ENCODE measurements around the gene CFAP99. TPM values are rescaled to one million over a fixed set of nuclear protein-coding genes. Genes with fewer than 3 reads are reported as not detected.

Gene CFAP99
- total and polyA plus RNA-seq, 9 of the 15 experiments (the other 6 are each of a cell fraction or from before 2014, with no cell fraction given), result 0.07 to 0.18 (median 0.09) TPM; not detected in 6

- CTCF ChIA-PET (ENCODE audit: low intra/inter-chr PET ratio), result no interaction called here
- no peaks in the 10 kb centered on the region for H3K79me2 ChIP-seq (ENCODE audit: control insufficient read depth, insufficient read depth, low read length)
- FAIRE-seq, result no peak
- H3K9me1 ChIP-seq (ENCODE audit: control insufficient read depth, insufficient read depth, low read length), result no peaks in the 10 kb centered on the region
- WGBS (ENCODE audit: insufficient coverage, low coverage, missing lambda C conversion rate), result 75% methylated on average over 9 of the region's 13 CpGs
- no peak for DNase-seq (ENCODE audit: extremely low read depth in 1 of 4, low spot score in 3 of 4)
- H3K4me1 ChIP-seq (replicated peaks in 1 of 2; ENCODE audit: control insufficient read depth in 2 of 2, insufficient read depth in 2 of 2, low read length in 2 of 2), result peaks cover 0 to 42% of the 10 kb centered on the region in 2 experiments; a peak in 3 of 5 replicates
- H3K27me3 ChIP-seq (ENCODE audit: control insufficient read depth in 2 of 2, insufficient read depth in 2 of 2, low read length in 2 of 2), result no peaks in the 10 kb centered on the region; a peak in 1 of 5 replicates
- no peak overlapping the region for H3K4me3 ChIP-seq
- no peak overlapping the region for H3K4me2 ChIP-seq (ENCODE audit: insufficient read depth, low read length)
- no peaks in the 10 kb centered on the region for H3K36me3 ChIP-seq (ENCODE audit: control insufficient read depth, insufficient read depth, low read length)
- H2AFZ ChIP-seq (ENCODE audit: low read depth, low read length), result no peak overlapping the region
- no peak for ATAC-seq
- in situ Hi-C loops (cut with MboI), result no loop called here
- POLR2A ChIA-PET, result interaction anchor here (1.0 kb wide), 1 partner anchor 386 kb away, joined by 4 read pairs; no protein-coding TSS in a partner anchor
- no peaks in the 10 kb centered on the region for H4K20me1 ChIP-seq (replicated peaks; ENCODE audit: control insufficient read depth, insufficient read depth, low read length)
- intact Hi-C loops (cut with micrococcal nuclease), result no loop called here
- TF ChIP-seq ZNF76 (CRISPR knock-in tag; IDR thresholded peaks at IDR 0.05; ENCODE audit: borderline replicate concordance) (no peak), ETS2 (tag; IDR thresholded peaks at IDR 0.05; ENCODE audit: borderline replicate concordance, poor library complexity, severe bottlenecking) (no peak), FOXM1 (IDR thresholded peaks at IDR 0.05; ENCODE audit: low read depth) (no peak), FOXM1 (CRISPR knock-in tag; IDR thresholded peaks at IDR 0.05; ENCODE audit: low read depth) (no peak), PHB2 (IDR thresholded peaks at IDR 0.05; ENCODE audit: low read depth) (no peak), ZNF589 (CRISPR knock-in tag; IDR thresholded peaks at IDR 0.05; ENCODE audit: low read depth) (no peak), BRD9 (IDR thresholded peaks at IDR 0.05; ENCODE audit: low read depth, partially characterized antibody) (no peak), ASH1L (IDR thresholded peaks at IDR 0.05; ENCODE audit: borderline replicate concordance, low read depth, partially characterized antibody) (no peak), ZFP1 (CRISPR knock-in tag; IDR thresholded peaks at IDR 0.05) (no peak), SNAPC5 (CRISPR knock-in tag; IDR thresholded peaks at IDR 0.05) (no peak), ZNF764 (CRISPR knock-in tag; IDR thresholded peaks at IDR 0.05; ENCODE audit: low read depth) (no peak)
- peak overlapping the region in 1 of 2 experiments; percentile 43; a peak in 2 of 4 replicates for H3K9ac ChIP-seq (ENCODE audit: insufficient read depth in 1 of 2, low read depth in 2 of 2, low read length in 2 of 2)
- BruUV-seq (replicated peaks), result no TSS peak
- H3K9me3 ChIP-seq (replicated peaks; ENCODE audit: control insufficient read depth, insufficient read depth, low read depth, low read length), result no peaks in the 10 kb centered on the region
- no peak overlapping the region for H3K27ac ChIP-seq (ENCODE audit: extremely low read depth, low read depth, low read length)
Observed at GRCh38 chr4:2425386-2426068, 6.8 kb downstream of the CFAP99 start.

Data from K562 (cell line).